H54 (cell line): ENCODE data around the gene KIF27.
"Not testable (repeated sequence)": the region's sequence is repeated elsewhere in the genome, so short reads cannot be mapped to it uniquely, and the experiment has no call there.

Experiments
- DNase-seq: peaks from one replicate; pipeline ENCODE4 v3.0.0; 2011; ENCODE audit warnings: low spot score, mixed read lengths; ENCODE audit not compliant: insufficient read length
- FAIRE-seq: peaks from 3 replicates; lab custom pipeline; 2011; peaks lifted over from hg19 to GRCh38; lab: Jason Lieb, UNC
- POLR2A ChIP-seq: IDR thresholded peaks from 2 replicates; pipeline ENCODE4 v1.6.1; 2011; ENCODE audit warnings: low read depth, mild to moderate bottlenecking, low read length

KIF27 gene

DNA sequence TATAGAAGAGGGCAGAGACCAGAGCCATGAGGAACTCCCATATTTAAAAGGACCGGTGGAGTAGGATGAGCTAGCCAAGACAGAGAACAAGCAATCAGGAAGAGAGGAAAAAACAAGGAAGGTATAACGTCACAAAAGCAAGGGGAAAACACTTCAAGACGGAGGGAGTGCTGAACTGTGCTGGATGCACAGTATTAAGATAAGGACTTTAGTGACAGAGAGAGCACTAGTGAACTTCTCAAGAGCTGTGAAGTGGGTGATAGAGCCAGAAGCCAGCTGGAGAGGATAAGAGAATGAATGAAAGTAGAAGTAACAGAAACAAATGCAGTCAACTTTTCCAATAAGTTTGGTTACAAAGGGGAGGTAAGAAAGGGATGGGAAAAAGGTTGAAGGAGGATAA lies 45.7 kb downstream of the KIF27 start:
- peak; percentile 76 for FAIRE-seq
- not testable (repeated sequence) for DNase-seq

DNA sequence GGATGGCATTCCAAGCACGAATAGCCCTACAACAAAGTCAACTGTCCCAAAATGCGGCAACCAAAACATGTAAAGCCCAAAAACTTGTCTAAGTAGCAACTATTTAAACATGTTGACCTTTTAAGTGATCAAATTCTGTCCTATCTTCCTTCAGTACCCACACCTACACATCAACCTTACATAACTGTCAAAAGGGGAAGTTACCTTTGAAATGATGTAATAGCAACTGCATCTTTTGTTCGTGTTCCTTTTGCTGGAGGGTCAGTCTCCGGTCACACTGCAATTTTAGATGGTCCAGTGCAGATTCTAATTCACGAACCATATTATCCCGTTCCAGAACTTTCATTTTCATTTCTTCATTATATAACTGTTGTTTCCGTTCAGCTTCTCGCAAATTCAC lies 71.3 kb downstream of the KIF27 start:
- DNase-seq = not testable (repeated sequence)
- peak; percentile 55 for FAIRE-seq

DNA sequence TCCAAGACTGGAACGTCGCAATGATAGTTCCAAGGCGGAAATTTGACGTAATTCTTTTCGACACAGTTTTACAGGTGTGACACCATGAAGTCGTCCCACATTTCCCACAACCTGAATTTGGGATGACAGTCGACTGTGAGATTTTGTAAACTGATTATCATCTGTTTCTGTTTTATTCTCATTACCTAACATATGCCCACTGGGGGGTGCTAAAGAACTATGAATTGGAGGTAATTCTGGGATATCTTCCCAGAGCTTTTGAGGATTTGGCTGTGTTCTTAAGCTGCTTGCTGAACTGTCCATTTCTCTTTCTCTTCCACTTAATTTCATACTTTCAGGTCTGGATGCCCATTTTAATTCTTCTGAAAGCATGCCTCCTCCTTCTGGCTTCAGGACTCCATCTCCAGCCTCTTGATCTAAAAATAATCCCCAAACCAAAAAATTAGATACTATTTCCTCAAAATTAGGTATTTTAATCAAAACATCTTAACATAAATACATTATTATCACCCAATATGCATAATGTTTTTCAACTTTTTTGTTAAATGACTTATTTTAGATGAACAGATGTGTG lies 84.1 kb downstream of the KIF27 start:
- FAIRE-seq = peak; percentile 100
- not testable (repeated sequence) for DNase-seq

DNA sequence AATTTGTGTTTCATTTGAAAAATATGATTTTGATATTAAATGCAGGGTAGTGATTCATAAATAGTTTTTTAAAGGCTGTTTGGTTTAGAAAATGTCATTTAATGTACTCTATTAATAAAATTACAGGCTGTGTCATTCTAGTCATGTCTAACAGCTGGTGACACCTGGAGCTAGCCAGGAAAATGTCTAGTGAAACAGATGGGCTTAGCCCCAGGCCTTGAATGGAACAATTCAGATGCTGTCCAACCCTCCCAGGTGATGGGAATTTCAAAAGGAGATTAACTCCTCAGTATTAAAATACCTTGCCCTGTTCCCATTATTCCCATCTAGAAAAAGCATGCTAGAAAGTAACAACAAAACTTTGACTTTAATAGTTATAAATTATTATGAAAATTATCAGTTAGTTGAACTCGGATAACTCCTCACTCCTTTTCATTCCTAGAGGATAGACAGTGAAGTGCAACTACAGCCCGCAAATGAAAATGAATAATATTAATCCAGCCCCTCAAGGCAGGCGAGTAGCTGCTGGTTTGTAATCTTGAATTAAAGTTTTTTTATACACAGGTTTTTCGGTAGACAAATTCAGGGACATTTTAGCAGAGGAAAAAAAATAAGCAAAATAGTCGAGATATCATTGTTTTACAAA lies 90.7 kb downstream of the KIF27 start:
- not testable (repeated sequence) for FAIRE-seq, DNase-seq

DNA sequence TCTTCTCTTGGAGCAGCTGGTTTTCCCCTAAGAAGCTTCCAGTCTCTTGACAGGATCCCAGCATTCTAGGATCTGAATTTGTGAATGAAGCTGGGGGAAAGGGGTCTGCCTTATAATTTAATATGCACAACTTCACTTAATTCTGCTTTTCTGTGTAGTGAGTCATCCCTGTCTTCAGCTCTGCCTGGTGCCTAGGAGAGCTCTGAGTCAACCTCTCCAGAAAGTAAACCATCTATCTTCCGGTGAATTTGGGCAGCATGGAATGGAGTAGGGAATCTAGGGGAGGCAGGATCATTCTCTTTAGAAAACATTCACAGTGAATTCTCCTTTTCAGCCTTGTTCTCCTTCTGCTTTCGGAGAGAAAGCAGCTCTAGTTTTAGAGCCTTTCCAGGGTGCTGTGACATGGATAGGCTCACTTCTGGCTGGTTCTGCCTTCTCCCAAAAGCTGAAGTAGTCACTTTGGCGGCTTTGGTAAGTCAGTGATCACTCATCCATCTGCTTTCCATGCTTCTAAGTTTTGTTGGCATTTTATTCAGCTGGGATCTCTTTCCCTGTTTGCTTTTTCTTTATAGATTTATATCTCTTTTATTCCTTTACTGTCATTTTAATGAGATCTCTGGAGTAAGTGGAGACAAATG lies 96.1 kb downstream of the KIF27 start:
- DNase-seq = peak; percentile 57
- peak; percentile 96 for FAIRE-seq

DNA sequence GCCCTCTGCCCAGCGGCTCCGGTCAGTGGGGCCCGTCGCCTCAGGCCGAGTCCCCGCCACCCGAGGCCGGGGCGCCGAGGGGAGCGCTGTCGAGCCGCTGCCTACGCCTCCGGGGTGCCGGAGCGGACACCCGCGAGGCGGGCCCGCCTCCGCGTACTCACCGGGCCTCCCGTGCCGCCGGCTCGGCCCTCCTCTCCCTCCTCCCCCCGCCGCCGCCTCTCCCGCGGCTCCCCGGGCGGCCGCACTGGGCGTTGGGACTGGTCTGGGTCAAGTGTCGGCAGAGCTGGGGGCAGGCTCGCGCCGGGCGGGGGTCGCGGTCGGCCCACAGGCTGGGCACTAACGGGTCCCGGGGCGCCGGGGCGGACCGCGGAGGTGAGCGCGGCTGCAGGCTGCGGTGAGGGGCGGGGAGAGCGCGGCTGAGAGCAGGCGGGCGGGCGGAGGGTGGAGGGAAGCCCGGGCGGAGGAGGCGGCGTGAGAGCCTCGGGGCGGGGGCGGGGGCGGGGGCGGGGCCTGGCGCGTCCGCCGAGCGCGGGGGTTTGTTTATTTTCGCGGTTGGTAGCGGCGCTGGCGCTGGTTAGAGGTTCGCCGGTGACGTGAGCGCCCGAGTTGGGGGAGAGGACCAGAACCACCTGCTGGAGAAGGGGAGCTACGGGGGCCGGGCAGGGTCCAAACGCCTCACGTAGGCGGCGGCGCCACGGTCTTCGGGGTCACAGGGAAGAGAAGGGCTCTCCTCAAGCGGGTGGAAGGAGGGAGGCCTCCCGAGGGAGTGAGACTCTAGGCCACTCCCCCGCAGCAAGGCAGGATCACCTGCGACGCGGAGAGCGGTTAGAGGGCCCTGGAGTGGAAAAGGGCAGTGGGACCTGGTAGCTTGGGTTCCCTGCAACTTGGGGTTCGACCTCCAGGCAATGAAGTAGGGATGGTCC lies 103.6 kb downstream of the KIF27 start, which contains the start of gene GKAP1:
GKAP1 (minus strand) TSS at position 414 of the 923 bp plus-strand sequence. CDS start 11,252 bp downstream, outside the sequence.
- FAIRE-seq = peak; percentile 83

DNA sequence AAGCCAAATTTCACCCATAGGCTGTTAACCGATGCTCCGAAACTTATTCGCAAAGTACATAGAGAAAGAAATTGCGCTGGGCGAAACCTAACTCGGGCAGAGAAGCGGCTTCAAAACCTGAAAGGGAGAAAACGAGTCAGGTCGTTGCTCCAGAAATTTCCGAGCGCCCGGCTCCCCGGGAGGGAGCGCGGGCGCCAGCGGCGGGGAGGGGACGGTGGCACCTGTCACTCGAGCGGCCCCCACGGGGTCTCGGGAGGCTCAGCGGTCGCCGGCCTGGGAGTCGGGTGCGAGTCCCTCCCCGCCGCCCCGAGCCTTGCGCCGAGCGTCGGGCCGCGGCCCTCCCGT lies 104.2 kb downstream of the KIF27 start:
- FAIRE-seq, DNase-seq: not testable (repeated sequence)

More for the DNA sequence above, 103.6 kb downstream of the KIF27 start, which contains the start of gene GKAP1:
- TF ChIP-seq POLR2A = peak; percentile 12
- peak; percentile 82 for DNase-seq

DNA sequence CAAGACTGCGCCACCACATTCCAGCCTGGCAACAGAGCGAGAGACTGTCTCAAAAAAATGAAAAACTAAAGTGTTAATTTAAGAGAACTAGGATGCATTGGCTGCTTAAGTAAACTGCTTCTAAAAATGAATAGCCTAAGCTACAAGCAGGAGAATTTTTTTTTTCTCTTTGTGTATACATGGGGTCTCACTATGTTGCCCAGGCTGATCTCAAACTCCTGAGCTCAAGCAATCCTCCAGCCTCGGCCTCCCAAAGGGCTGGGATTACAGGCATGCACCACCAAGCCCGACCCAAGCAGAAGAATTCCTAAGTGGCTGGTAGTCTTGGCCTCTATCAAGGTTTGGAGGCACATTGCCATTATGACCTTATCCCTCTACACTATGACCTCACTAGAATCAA lies 106.1 kb downstream of the KIF27 start:
- FAIRE-seq, DNase-seq: not testable (repeated sequence)

DNA sequence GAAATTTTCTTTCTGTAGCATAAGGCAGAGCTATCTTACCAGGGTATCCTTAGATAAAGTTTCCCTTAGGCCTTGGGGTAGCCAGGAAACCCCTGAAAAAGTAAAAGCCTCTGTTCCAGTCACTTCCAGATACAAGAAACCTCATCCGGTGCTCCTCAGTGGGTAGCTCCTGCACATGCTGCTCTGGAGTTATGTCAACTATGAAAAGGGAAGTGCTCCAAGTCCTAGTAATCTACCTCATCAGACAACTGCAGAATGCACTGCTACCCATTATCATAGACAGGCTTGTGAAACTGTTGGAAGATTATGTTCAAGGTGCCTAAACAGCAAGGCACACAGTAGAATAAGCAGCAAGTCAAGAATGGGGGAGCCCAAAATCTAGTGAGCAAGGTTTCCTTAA lies 112.0 kb downstream of the KIF27 start:
- not testable (repeated sequence) for FAIRE-seq

DNA sequence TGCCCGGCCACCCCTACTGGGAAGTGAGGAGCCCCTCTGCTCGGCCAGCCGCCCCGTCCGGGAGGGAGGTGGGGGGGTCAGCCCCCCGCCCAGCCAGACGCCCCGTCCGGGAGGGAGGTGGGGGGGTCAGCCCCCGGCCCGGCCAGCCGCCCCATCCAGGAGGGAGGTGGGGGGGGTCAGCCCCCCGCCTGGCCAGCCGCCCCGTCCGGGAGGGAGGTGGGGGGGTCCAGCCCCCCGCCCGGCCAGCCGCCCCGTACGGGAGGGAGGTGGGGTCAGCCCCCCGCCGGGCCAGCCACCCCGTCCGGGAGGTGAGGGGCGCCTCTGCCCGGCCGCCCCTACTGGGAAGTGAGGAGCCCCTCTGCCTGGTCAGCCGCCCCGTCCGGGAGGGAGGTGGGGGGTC lies 116.8 kb downstream of the KIF27 start:
- not testable (repeated sequence) for DNase-seq, FAIRE-seq

More for the DNA sequence above, 112.0 kb downstream of the KIF27 start:
- DNase-seq = not testable (repeated sequence)

DNA sequence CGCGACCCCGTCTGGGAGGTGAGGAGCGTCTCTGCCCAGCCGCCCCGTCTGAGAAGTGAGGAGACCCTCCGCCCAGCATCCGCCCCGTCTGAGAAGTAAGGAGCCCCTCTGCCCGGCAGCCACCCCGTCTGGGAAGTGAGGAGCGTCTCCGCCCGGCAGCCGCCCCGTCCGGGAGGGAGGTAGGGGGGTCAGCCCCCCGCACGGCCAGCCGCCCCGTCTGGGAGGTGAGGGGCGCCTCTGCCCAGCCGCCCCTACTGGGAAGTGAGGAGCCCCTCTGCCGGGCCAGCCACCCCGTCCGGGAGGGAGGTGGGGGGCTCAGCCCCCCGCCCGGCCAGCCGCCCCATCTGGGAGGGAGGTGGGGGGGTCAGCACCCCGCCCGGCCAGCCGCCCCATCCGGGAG lies 117.3 kb downstream of the KIF27 start:
- DNase-seq, FAIRE-seq: not testable (repeated sequence)

DNA sequence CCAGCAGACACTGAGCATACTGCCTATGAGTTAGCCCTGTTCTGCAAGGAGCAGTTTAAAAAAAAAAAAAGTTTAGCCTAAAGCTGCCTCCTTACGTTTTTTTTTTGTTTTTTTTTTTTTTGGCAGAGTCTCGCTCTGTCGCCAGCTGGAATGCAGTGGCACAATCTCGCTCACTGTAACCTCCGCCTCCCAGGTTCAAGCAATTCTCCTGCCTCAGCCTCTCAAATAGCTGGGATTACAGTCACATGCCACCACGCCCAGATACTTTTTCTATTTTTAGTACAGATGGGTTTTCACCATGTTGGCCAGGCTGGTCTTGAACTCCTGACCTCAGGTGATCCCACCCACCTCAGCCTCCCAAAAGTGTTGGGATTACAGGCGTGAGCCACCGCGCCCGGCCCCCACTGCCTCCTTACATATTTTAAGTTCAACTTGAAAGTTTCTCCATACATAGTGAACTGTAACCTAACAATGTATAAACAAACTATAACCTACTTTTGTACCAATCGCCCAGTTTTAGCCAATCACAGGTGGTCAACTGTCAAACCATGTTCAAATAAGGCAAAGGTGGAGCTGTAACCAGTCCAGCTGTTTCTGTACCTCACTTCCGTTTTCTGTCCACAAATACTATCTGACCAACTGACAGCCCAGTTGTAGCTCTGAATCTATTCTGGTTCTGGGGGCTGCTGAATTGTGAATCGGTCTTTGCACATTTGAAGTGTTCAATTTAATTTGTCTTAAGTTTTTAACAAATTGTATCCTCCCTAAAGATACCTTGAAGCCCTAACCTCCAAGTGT lies 120.8 kb downstream of the KIF27 start:
- DNase-seq (no peak), FAIRE-seq (peak; percentile 15)
- TF ChIP-seq POLR2A = no peak

DNA sequence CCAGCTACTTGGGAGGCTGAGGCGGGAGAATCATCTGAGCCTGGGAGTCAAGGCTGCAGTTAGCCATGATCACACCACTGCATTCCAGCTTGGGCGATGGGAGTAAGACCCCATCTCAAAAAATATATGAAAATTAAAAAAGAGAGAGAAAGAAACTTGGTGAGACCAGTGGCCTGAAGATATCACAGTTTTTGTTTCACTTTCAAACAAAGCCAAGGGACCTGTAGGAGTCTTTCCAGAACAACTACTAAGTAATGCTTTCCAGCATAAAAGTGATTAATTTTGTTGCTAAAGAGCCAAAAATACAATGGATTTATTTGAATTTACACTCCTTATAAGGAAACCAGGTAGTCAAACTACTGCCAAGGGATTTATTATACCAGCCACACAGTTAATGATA lies 127.2 kb downstream of the KIF27 start:
- DNase-seq = no peak
- TF ChIP-seq POLR2A = no peak
- FAIRE-seq = no peak

DNA sequence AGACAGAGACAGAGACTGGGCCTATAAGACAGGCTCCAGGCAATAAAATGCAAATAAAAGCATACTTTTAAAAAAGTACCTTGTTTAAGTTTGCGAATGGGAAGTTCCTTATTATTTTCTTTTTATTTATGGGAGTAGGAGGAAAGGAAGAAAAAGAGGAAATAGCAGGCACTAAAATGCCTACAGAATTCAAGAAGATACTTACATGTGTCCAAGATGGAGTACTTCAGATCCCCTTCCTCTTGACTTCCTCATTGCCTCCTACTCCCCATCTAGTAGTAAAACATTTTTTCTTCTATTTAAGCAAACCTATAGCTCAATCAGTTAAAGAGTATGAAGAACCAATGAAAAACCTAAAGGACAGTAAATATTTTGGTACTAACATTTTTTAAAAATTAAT lies 128.5 kb downstream of the KIF27 start:
- peak; percentile 58 for FAIRE-seq
- DNase-seq = no peak
- TF ChIP-seq POLR2A = no peak
